Inflammatory macrophage treated with lipopolysaccharide for 1 hour (primary cell): ENCODE data around the gene DAAM1.

Experiments
- DNase-seq, 2 donors: peaks; one replicate each; pipeline ENCODE4 v3.0.0-alpha.2; 2020 to 2022

DAAM1 gene

GRCh38 chr14:59187802-59188460 lies 536 bp upstream of the DAAM1 start:
- peak in 1 of 2 donors; percentile 5 for DNase-seq

GRCh38 chr14:59189091-59189785 lies 771 bp downstream of the DAAM1 start:
- peak; percentile 12 to 14 for DNase-seq

DNA sequence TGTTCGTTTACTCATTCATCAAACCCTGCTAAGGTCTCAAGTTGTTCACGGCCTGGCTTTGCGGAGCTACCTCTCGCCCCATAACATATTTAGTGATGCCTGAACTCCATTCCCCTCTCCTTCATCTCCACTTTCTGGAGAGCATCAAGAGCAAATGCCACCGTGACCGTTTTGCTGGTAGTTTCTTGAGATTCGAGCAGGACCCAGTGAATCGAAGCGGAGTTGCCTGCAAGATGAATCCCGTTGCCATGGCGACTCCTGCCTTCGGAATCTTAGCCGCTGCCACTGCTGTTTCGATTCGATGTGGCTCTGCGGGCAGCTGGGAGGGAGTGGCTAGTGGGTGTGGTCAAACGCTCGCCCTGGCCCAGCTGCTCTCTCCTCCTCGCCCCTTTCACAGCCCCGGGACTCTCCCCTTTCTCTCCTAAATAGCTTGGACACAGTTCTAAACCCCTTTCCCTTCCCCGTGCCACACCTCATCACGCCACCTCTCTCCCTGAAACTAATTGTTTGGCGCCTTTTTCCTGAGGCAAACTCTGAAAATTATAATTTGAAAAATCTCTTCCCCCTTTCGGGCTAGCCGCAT lies 1.4 kb downstream of the DAAM1 start:
- DNase-seq, result peak; percentile 85 to 86

DNA sequence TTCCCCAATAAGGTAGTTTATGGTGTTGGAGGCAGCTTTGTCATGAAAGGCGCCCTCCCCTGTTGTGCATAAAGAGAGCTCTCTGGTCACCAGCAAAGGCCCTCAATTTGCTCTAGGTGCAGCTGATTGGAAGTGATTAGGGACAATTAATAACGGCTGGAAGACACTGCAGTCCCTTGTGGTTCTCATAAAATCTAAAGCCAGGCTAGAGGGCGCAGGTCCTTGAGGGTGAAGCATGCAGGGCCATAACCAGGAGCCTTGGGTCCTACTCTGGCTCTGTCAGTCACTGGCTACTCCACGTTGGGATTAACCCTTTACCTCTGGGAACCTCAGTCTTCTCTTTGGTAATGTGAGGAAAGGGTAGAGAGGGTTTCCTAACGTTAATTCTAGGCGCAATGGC lies 1.9 kb downstream of the DAAM1 start:
- no peak for DNase-seq

DNA sequence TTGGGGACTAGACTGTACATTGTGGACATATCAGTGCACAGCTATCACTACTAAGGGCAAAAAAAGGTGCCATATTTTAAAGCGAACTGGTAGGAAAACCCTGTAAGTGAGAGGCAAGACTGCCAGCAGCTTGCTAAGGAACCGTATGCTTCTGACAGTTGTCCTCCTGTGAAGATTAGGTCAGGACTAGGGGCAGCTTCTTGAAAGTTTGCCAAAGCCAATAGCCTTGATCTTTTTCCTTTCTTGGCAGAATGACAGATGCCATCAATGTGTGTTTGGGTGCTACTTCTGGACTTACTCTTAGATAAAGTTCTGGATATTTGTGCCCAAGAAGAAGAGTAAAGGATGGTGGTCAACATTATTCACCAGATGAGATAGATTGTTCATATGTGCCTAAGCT lies 7.4 kb downstream of the DAAM1 start:
- no peak for DNase-seq

DNA sequence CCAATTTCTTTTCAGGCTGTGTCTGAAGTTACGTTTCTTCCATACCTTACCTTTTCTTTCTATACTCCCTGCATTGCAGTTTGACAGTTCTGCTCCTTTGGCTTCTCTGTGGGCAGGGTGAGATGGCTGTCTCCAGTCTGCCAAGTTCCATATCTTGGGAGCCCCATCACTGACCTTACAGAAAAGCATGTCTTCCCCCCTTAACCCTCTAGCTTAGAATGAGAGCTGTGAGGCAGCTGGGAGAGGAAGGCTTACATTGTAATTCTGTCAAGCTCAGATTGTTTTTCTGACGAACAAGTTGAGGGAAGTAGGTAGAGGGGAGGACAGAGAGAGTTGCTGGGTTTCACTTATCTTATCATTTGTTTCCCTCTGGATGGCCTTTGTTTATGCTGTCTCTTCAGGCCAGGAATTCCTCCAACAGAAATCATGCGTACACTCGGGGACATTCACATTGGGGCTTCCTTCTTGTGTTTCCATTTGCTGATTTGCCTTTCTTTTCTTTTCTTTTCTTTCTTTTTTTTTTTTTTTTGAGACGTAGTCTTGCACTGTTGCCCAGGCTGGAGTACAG lies 9.3 kb downstream of the DAAM1 start:
- no peak for DNase-seq

DNA sequence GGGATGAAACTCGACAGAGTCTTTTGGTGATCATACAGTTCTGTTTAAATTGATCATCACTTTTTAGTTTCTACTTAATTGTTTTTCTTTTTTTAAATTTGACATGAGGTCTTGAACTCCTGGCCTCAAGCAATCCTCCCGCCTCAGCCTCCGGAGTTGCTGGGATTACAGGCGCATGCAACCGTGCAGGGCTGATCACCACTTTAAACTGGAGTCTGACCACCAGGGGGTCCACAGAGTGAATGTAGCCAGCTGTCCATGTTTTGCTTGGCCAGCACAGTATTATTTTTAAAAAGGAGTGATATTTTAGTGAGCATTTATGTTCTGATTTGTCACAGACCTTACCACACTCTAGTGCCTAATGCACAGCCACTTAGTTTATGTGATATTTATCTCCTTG lies 10.7 kb downstream of the DAAM1 start:
- no peak for DNase-seq

- DNase-seq, result no peak
Measured at GRCh38 chr14:59199614-59200013, 11.1 kb downstream of the DAAM1 start.

DNA sequence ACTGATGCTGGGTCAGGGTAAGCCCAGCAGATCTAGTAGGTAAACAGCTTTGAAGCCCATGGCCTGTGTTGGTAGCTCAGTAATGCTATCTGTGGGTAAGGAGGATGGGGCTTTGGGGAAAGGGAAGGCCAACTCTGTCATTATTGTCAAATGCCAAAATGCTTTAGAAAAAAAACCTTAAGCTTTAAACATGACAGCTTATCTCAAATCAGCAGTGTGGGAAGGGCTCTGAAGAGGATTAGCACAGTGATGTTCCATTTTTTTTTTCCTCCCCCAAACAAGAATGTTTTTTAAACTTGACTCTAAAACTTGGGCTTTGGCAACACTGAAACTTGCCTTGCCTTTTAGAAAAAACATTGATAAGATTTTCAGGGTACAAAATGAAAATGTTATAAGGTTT lies 11.7 kb downstream of the DAAM1 start:
- DNase-seq, result no peak

DNA sequence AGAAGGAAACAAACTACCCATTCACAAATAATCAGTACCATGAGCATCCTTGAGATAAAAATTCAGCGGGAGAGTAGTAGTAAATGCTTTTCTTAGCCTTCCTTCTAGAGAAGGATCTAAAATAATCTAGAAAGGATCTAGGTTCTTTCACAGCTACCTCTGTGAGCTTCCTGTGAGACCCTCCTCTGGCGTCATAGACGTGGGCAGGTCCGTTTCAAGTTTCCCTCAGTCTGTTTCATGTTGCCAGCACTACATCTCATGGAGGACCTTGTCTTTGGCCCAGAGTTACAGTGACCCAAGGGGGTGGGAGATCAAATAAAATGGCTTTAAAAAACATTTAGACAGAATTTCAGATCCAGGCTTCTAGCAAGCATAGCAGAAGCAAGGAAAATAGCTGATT lies 13.6 kb downstream of the DAAM1 start:
- DNase-seq, result no peak

- DNase-seq, result no peak
Measured at GRCh38 chr14:59204305-59204704, 15.8 kb downstream of the DAAM1 start.

- no peak for DNase-seq
Measured at GRCh38 chr14:59206892-59207291, 18.4 kb downstream of the DAAM1 start.

DNA sequence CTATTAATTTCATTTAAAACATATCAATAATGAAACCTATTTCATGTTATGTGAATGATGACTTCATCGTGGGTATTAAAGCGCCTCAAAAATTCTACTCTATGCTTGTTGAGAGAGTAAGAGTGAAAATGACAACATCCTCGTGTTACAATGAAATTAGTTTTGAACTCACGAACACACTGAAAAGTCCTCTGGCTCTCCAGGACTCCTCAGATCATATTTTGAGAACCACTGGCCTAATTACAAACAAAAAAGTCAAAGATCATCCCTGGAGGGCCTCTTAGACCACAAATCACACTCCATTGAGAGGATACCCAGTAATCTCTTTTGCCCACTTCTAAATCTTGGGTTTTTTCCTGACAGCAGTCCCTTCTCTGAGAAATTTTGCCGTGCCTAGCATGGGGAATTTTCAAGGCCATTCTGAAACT lies 19.1 kb downstream of the DAAM1 start:
- no peak for DNase-seq

DNA sequence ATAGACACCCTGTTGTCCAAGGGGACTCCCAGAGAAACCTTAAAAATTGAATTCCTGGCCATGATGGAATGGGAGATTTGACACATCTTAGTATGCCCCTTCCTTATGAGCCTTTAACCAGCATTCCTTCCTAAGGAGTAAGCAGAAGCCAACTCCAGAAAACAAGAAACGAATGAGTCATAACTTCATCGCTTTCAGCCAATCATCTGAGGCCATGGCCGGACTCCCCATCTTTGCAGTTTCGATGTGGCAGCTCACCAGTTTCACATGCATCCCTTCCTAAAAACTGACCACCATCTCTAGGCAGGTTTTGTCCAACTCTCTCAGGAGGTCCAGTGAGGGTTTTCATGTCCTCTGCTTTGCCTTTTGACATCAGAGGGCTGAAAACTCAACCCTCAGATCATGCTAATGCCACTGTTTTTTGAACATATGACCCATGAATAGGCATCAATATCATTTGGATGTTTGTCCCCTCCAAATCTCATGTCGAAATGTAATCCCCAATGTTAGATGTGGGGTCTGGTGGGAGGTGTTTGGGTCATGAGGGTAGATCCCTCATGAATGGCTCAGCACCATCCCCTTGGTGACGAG lies 19.9 kb downstream of the DAAM1 start:
- DNase-seq, result no peak

GRCh38 chr14:59208954-59209353 lies 20.5 kb downstream of the DAAM1 start:
- DNase-seq, result no peak

GRCh38 chr14:59210621-59211020 lies 22.2 kb downstream of the DAAM1 start:
- no peak for DNase-seq

DNA sequence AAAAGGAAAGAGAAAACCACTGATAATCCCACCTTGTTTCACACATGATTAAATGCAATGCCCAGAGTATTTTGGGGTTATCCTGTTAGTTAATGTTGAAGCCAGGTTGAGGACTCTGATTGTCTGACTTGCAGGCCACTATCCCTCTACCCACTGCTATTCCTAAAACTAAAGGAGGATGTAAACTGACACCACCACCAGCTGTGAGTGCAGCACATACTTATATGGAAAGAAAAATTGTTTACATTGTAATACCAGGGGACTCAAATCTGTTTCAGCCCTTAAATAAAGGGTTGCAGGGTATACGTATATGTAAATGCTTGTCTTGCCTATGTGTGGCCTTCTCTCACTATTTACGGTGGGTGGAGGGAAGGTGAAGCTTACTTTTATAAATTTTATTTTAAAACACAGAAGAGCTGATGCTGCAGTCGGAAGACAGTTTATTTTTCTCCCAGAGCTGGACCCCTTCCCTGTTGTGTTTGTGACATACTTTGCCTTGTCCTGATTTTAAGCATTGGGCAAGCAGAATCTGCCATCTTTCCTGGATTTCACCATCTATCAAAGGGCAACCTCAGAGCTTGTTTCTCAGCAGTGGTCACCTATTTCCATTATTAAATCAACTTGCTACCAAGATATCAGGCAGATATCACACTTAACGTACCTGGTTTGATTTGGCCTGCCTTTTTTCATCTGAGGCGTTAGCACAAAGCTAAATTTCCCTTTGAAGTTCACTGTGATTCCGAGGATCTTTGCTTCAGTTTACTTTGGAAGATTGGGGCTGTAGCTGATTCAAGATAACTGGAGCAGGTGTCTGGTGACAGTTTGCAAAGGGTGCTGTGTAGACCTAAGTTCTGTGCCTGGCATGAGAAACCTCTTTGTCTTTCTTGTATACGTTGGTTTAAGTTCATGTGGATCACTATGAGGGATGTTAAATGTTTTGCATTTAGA lies 25.2 kb downstream of the DAAM1 start:
- no peak for DNase-seq

DNA sequence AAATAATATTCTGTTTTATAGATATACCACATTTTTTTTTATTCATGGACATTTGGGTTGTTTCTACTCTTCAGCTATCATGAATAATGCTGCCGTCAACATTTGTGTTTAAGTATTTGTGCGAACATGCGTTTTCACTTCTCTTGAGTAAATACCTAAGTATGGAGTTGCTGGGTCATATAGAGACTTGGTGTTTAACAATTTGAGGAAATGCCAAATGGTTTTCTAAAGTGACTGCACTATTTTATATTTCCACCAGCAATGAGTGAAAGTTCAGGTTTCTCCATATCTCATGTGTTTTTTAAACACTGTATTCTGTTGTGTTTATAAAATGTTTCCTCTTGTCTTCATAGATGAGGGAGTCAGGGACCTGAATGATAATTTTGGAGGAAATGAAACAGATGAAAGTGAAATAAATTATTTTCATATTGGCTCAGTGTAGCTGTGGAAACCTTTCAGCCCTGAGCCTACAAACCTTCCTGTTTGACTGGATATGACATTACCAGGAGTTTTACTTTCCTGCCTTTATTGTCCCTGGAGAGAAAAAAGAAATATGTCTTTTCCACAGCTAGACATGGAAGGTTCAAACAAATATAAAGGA lies 26.3 kb downstream of the DAAM1 start:
- no peak for DNase-seq

- no peak for DNase-seq
Measured at GRCh38 chr14:59215322-59215721, 26.9 kb downstream of the DAAM1 start.

GRCh38 chr14:59215757-59216156 lies 27.3 kb downstream of the DAAM1 start:
- no peak for DNase-seq

GRCh38 chr14:59217011-59217410 lies 28.5 kb downstream of the DAAM1 start:
- no peak for DNase-seq

GRCh38 chr14:59221568-59221967 lies 33.1 kb downstream of the DAAM1 start:
- DNase-seq, result no peak
